Measurements from ENCODE around the gene ANGPT4.

- TF ChIP-seq TAF1 (IDR thresholded peaks at IDR 0.05; ENCODE audit: low read depth, low read length) = no peak
- TF ChIP-seq POLR2A (IDR thresholded peaks at IDR 0.05; ENCODE audit: low read depth, low read length) = no peak
- no peak for TF ChIP-seq POLR2AphosphoS5 (IDR thresholded peaks at IDR 0.05; ENCODE audit: low read depth, low read length)
- no peak for TF ChIP-seq SPI1 (IDR thresholded peaks at IDR 0.05; ENCODE audit: low read depth, low read length)
- no peak for TF ChIP-seq POU2F2 (IDR thresholded peaks at IDR 0.05; ENCODE audit: low read depth, low read length)
Measured at GRCh38 chr20:959996-960615, 44.0 kb upstream of the ANGPT4 start.
